CD1c-positive myeloid dendritic cell (primary cell): ENCODE results near the gene TMEM120A.
"Not testable (repeated sequence)": the region's sequence is repeated elsewhere in the genome, so short reads cannot be mapped to it uniquely, and the experiment has no call there.

Source experiments
- DNase-seq: peaks from one replicate; pipeline ENCODE4 v3.0.0-alpha.2; 2016; ENCODE audit errors: extremely low spot score

The TMEM120A gene

GRCh38 chr7:75994388-75995051, at the start of gene TMEM120A:
TSS of gene TMEM120A (minus strand) at chr7:75994595. CDS start at chr7:75994570, 25 bp downstream.
- peak; percentile 97 for DNase-seq

GRCh38 chr7:76040126-76040525, 45.7 kb upstream of the TMEM120A start:
- DNase-seq = no peak

- DNase-seq = no peak
Observed at GRCh38 chr7:76037310-76037709, 42.9 kb upstream of the TMEM120A start.

GRCh38 chr7:76031964-76032363, 37.6 kb upstream of the TMEM120A start:
- no peak for DNase-seq

GRCh38 chr7:76029682-76030081, 35.3 kb upstream of the TMEM120A start:
- not testable (repeated sequence) for DNase-seq

- peak; percentile 86 for DNase-seq
Observed at GRCh38 chr7:76023002-76023401, 28.6 kb upstream of the TMEM120A start.

- no peak for DNase-seq
Observed at GRCh38 chr7:76022026-76022780, 27.8 kb upstream of the TMEM120A start.

- DNase-seq = peak; percentile 80
Observed at GRCh38 chr7:76020031-76020714, 25.8 kb upstream of the TMEM120A start.

GRCh38 chr7:76018520-76018919, 24.1 kb upstream of the TMEM120A start:
- DNase-seq = not testable (repeated sequence)

- DNase-seq = no peak
Observed at GRCh38 chr7:76016191-76016947, 22.0 kb upstream of the TMEM120A start.

- no peak for DNase-seq
Observed at GRCh38 chr7:76011442-76011861, 17.1 kb upstream of the TMEM120A start.

- no peak for DNase-seq
Observed at GRCh38 chr7:76009672-76010600, 15.5 kb upstream of the TMEM120A start.

GRCh38 chr7:76008156-76008687, 13.8 kb upstream of the TMEM120A start:
- no peak for DNase-seq

- DNase-seq = not testable (repeated sequence)
Observed at GRCh38 chr7:76005004-76005403, 10.6 kb upstream of the TMEM120A start.

- DNase-seq = no peak
Observed at GRCh38 chr7:76003351-76003750, 9.0 kb upstream of the TMEM120A start.

GRCh38 chr7:76002822-76003221, 8.4 kb upstream of the TMEM120A start:
- DNase-seq = no peak

GRCh38 chr7:76002139-76002538, 7.7 kb upstream of the TMEM120A start:
- no peak for DNase-seq

GRCh38 chr7:76000566-76000965, 6.2 kb upstream of the TMEM120A start:
- DNase-seq = no peak

- no peak for DNase-seq
Observed at GRCh38 chr7:75998038-75998437, 3.6 kb upstream of the TMEM120A start.

- no peak for DNase-seq
Observed at GRCh38 chr7:75996476-75996875, 2.1 kb upstream of the TMEM120A start.

GRCh38 chr7:75995996-75996395, 1.6 kb upstream of the TMEM120A start:
- DNase-seq = no peak
